H1 (cell line): Measurements from ENCODE around the gene ARHGEF10L. TPM values are rescaled to one million over a fixed set of nuclear protein-coding genes. Genes with fewer than 3 reads are reported as not detected.

Source experiments
- CTCF ChIA-PET: fragments of 300-600 bp; sonication (Branson Sonifier 250); formaldehyde crosslinking; loops from one replicate; lab custom pipeline; 2021; ENCODE audit not compliant: partially characterized antibody; lab: Charles Lee
- POLR2A ChIA-PET: fragments of 300-600 bp; sonication (Branson Sonifier 250); formaldehyde crosslinking; loops from one replicate; lab custom pipeline; 2021; ENCODE audit warnings: inconsistent platforms; ENCODE audit not compliant: partially characterized antibody; lab: Charles Lee
- DNase-seq, 2 experiments: peaks; one replicate each; pipeline versions ENCODE4 v3.0.0 to v3.0.0-alpha.2; 2010 to 2022; ENCODE audit warnings: low spot score in 2 of 2, low read depth in 1 of 2, mixed read lengths in 1 of 2
- FAIRE-seq: peaks from 2 replicates; lab custom pipeline; 2011; peaks lifted over from hg19 to GRCh38; lab: Jason Lieb, UNC
- H2AFZ ChIP-seq: 2 replicates; pipeline ENCODE4 v1.8.1; 2012; ENCODE audit warnings: low read length, inconsistent platforms
- H2AK5ac ChIP-seq: 2 replicates; pipeline ENCODE4 v1.6.1; 2013; ENCODE audit warnings: low read depth, low read length
- H2BK120ac ChIP-seq: replicated peaks from 2 replicates; pipeline ENCODE3; 2013; ENCODE audit warnings: low read depth, low read length, inconsistent platforms
- H2BK12ac ChIP-seq: 2 replicates; pipeline ENCODE4 v1.6.1; 2013; ENCODE audit warnings: low read depth, low read length
- H2BK15ac ChIP-seq: 2 replicates; pipeline ENCODE4 v1.6.1; 2013; ENCODE audit warnings: low read length
- H2BK20ac ChIP-seq: 2 replicates; pipeline ENCODE4 v1.6.1; 2013; ENCODE audit warnings: low read length
- H2BK5ac ChIP-seq: 2 replicates; pipeline ENCODE4 v1.6.1; 2013; ENCODE audit warnings: low read depth, low read length
- H3K14ac ChIP-seq: 2 replicates; pipeline ENCODE4 v1.6.1; 2013; ENCODE audit warnings: inconsistent platforms; ENCODE audit not compliant: insufficient read length
- H3K18ac ChIP-seq: 2 replicates; pipeline ENCODE4 v1.6.1; 2013; ENCODE audit warnings: low read length; ENCODE audit errors: extremely low read depth
- H3K23ac ChIP-seq: 2 replicates; pipeline ENCODE4 v1.6.1; 2013; ENCODE audit warnings: inconsistent platforms; ENCODE audit not compliant: insufficient read length
- H3K23me2 ChIP-seq: 2 replicates; pipeline ENCODE4 v1.6.1; 2013; ENCODE audit warnings: low read depth, low read length
- H3K27ac ChIP-seq: 2 replicates; pipeline ENCODE4 v1.6.1; 2011; ENCODE audit warnings: low read depth, low read length, inconsistent platforms
- H3K27me3 ChIP-seq, 4 experiments: replicated peaks in 1 of 4; 1 replicate in 1 of 4; 2 replicates in 3 of 4; pipeline versions ENCODE4 v1.6.1 to v1.8.1; 2011 to 2013; ENCODE audit warnings: low read length in 3 of 4, mild to moderate bottlenecking in 3 of 4, inconsistent platforms in 2 of 4, mixed read lengths in 2 of 4, moderate library complexity in 1 of 4; ENCODE audit not compliant: control insufficient read depth in 3 of 4, insufficient read depth in 3 of 4; ENCODE audit errors: extremely low read depth in 1 of 4
- H3K36me3 ChIP-seq, 4 experiments: 2 replicates each; pipeline versions ENCODE4 v1.6.1 to v1.8.1; 2011 to 2013; ENCODE audit warnings: mild to moderate bottlenecking in 4 of 4, low read length in 3 of 4, moderate library complexity in 2 of 4, control low read depth in 1 of 4, inconsistent platforms in 1 of 4; ENCODE audit not compliant: insufficient read depth in 4 of 4, control insufficient read depth in 2 of 4
- H3K4ac ChIP-seq: replicated peaks from 2 replicates; pipeline ENCODE3; 2013; ENCODE audit warnings: low read length, low read depth, mixed read lengths, inconsistent platforms; ENCODE audit not compliant: insufficient read length
- H3K4me1 ChIP-seq, 4 experiments: replicated peaks in 1 of 4; 1 replicate in 1 of 4; 2 replicates in 3 of 4; pipeline versions ENCODE4 v1.6.1 to v1.8.1; 2011 to 2013; ENCODE audit warnings: low read length in 3 of 4, inconsistent platforms in 2 of 4, mixed read lengths in 1 of 4; ENCODE audit not compliant: insufficient read depth in 4 of 4, control insufficient read depth in 3 of 4
- H3K4me2 ChIP-seq, 2 experiments: 2 replicates each; pipeline versions ENCODE4 v1.6.1 to v1.8.1; 2011 to 2013; ENCODE audit warnings: low read depth in 2 of 2, low read length in 2 of 2, control low read depth in 1 of 2, inconsistent platforms in 1 of 2, mild to moderate bottlenecking in 1 of 2; ENCODE audit not compliant: insufficient read depth in 1 of 2
- H3K4me3 ChIP-seq, 4 experiments: fragments of 200-600, 300-600 bp in 1 of 4; sonication (generic), shearing (Covaris generic), sonication (Bioruptor Twin) in 1 of 4; 2 replicates each; pipeline versions ENCODE4 v1.5.1 to v1.8.1; 2011 to 2016; ENCODE audit warnings: low read length in 4 of 4, low read depth in 3 of 4, control low read depth in 2 of 4, inconsistent platforms in 2 of 4, mild to moderate bottlenecking in 2 of 4, mixed read lengths in 1 of 4, moderate library complexity in 1 of 4; ENCODE audit not compliant: insufficient read depth in 2 of 4; ENCODE audit errors: extremely low read depth in 1 of 4
- H3K56ac ChIP-seq: replicated peaks from 2 replicates; pipeline ENCODE3; 2013; ENCODE audit warnings: low read depth, mild to moderate bottlenecking, mixed read lengths, low read length, inconsistent platforms; ENCODE audit not compliant: insufficient read length
- H3K79me1 ChIP-seq: 2 replicates; pipeline ENCODE4 v1.6.1; 2013; ENCODE audit warnings: low read depth, low read length, control low read depth
- H3K79me2 ChIP-seq, 2 experiments: 2 replicates each; pipeline versions ENCODE4 v1.6.1 to v1.8.1; 2012 to 2013; ENCODE audit warnings: low read length in 2 of 2, mild to moderate bottlenecking in 2 of 2, inconsistent platforms in 1 of 2; ENCODE audit not compliant: insufficient read depth in 2 of 2, control insufficient read depth in 1 of 2
- H3K9ac ChIP-seq, 4 experiments: replicated peaks in 1 of 4; 1 replicate in 1 of 4; 2 replicates in 3 of 4; pipeline versions ENCODE4 v1.6.1 to v1.8.1; 2011 to 2013; ENCODE audit warnings: low read depth in 3 of 4, low read length in 3 of 4, control low read depth in 2 of 4, mild to moderate bottlenecking in 2 of 4, moderate library complexity in 2 of 4, inconsistent platforms in 1 of 4; ENCODE audit errors: extremely low read depth in 1 of 4
- H3K9me3 ChIP-seq, 2 experiments: 2 replicates each; pipeline versions ENCODE4 v1.6.1 to v1.8.1; 2012 to 2013; ENCODE audit warnings: mild to moderate bottlenecking in 2 of 2, moderate library complexity in 2 of 2, control low read depth in 1 of 2, inconsistent platforms in 1 of 2, low read depth in 1 of 2, low read length in 1 of 2, mixed read lengths in 1 of 2; ENCODE audit not compliant: insufficient read depth in 2 of 2
- H4K20me1 ChIP-seq, 2 experiments: replicated peaks in 1 of 2; 2 replicates each; pipeline versions ENCODE3 to v1.8.1; 2011 to 2013; ENCODE audit warnings: inconsistent platforms in 2 of 2, low read length in 2 of 2, mild to moderate bottlenecking in 1 of 2; ENCODE audit not compliant: insufficient read depth in 2 of 2, control insufficient read depth in 1 of 2
- H4K5ac ChIP-seq: 2 replicates; pipeline ENCODE4 v1.6.1; 2013; ENCODE audit warnings: low read length, low read depth, mixed read lengths, inconsistent platforms; ENCODE audit not compliant: insufficient read length
- H4K8ac ChIP-seq: 2 replicates; pipeline ENCODE4 v1.8.0; 2013; ENCODE audit warnings: mild to moderate bottlenecking, moderate library complexity, low read length, inconsistent platforms; ENCODE audit not compliant: insufficient read depth; ENCODE audit errors: extremely low read depth
- H4K91ac ChIP-seq: replicated peaks from 2 replicates; pipeline ENCODE3; 2013; ENCODE audit warnings: low read length, mixed read lengths, inconsistent platforms; ENCODE audit not compliant: insufficient read length
- BRCA1 ChIP-seq: IDR thresholded peaks from 2 replicates; pipeline ENCODE4 v1.6.1; 2012; ENCODE audit warnings: low read depth, low read length, improper control_type of control experiment
- CEBPB ChIP-seq: IDR thresholded peaks from 2 replicates; pipeline ENCODE4 v1.6.1; 2012; ENCODE audit warnings: low read depth, low read length
- RFX5 ChIP-seq: IDR thresholded peaks from 2 replicates; pipeline ENCODE4 v1.6.1; 2011; ENCODE audit warnings: low read depth, low read length, improper control_type of control experiment, borderline replicate concordance
- SIX5 ChIP-seq: IDR thresholded peaks from 2 replicates; pipeline ENCODE4 v1.6.1; 2011; ENCODE audit warnings: mild to moderate bottlenecking, low read depth, low read length
- TAF1 ChIP-seq: IDR thresholded peaks from 2 replicates; pipeline ENCODE4 v1.6.1; 2011; ENCODE audit warnings: mild to moderate bottlenecking, low read depth, low read length
- TBP ChIP-seq: IDR thresholded peaks from 2 replicates; pipeline ENCODE4 v1.6.1; 2011; ENCODE audit warnings: low read depth, low read length, improper control_type of control experiment
- TCF12 ChIP-seq: IDR thresholded peaks from 2 replicates; pipeline ENCODE4 v1.6.1; 2011; ENCODE audit warnings: low read depth, mild to moderate bottlenecking, low read length
- WGBS, 2 experiments: shearing (Covaris generic) in 1 of 2; methylation state at CpG; one replicate each; pipeline versions ENCODE4 v1.1.6 to v1.1.7; 2013 to 2015; ENCODE audit warnings: low lambda C conversion rate in 2 of 2, mixed read lengths in 2 of 2, inconsistent platforms in 1 of 2, low coverage in 1 of 2, missing lambda C conversion rate in 1 of 2; ENCODE audit not compliant: insufficient replicate concordance in 2 of 2, insufficient coverage in 1 of 2, insufficient read length in 1 of 2; ENCODE audit errors: extremely low coverage in 1 of 2, missing lambda C conversion rate in 1 of 2; 5-methylcytosine and 5-hydroxymethylcytosine counted together
- polyA plus RNA-seq, 7 experiments: library from polyadenylated mRNA; depleted of rRNA in 3 of 7; stranded (reverse) in 5 of 7; unstranded in 2 of 7; fragments of >200 nt in 5 of 7; fragments of 200-250 nt in 2 of 7; gene quantifications; 1 replicate in 5 of 7; 2 replicates in 1 of 7; 4 replicates in 1 of 7; pipeline versions ENCODE4 v1.2.1 to v1.2.3, GENCODE V29; 2011 to 2013; ENCODE audit warnings: missing spikeins in 2 of 7, mixed read lengths in 2 of 7
- total RNA-seq: library from RNA; stranded (reverse); fragmentation: NEBNext Ultra II Directional; extraction: Animal tissue kit (Norgen Biotek cat#: 25700); gene quantifications from 2 replicates; pipeline ENCODE4 v1.2.1, GENCODE V29; 2021
- TF ChIP-seq, protein P1 (sequence below): IDR thresholded peaks from 2 replicates; pipeline ENCODE4 v1.6.1; 2012; ENCODE audit warnings: inconsistent platforms

ARHGEF10L gene
- total and polyA plus RNA-seq, 2 of the 8 experiments (the other 6 are each of a cell fraction or from before 2014, with no cell fraction given), result 33.6 to 39.6 TPM

DNA sequence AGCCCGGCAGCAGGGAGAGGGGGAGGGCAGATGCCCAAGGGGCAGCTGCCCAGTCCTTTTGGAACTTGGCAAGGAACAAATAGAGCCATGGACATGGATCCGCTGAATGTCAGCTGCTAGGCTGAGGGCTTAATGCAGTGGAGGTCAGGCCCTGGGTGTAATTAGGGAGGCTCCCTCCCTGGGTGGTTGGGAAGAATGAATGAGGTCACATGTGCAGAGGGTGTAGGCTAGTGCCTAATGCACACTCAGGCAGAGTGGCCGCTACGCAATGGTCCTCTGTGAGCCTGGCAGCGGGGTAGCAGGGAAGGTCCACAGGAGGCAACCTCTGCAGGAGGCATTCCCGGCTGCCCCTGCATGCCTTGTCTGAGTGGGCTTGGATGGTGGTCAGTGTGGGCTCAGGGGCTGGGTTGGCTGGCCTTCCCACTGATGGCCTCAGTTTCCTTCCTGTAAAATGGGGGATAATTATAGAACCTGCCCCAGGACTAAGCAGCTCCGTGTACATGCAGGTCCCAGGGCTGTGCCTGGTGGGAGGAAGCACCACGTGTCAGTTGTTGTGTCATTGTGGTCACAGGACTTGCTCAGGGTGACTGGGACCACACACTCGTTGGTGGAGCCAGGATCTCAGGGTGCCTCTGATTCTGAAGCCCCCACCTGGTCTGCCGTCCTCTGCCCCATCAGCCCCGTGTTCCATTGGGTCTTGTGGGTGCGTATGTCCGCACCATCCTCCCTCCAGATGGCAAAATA, 134.0 kb downstream of the ARHGEF10L start:
- no peak overlapping the region for H3K4ac ChIP-seq
- no peak overlapping the region for H2BK120ac ChIP-seq
- H3K9me3 ChIP-seq, result no peaks in the 10 kb centered on the region
- no peak overlapping the region for H4K8ac ChIP-seq
- WGBS, 2 experiments, result 91% methylated on average over 13 of the region's 13 CpGs; no CpG with 5 or more reads in 1 of the 2 experiments
- ChIA-PET CTCF (interaction anchor here (0.6 to 3.3 kb wide), 6 partner anchors 9 to 171 kb away, joined by 3 to 12 read pairs (median 8); no protein-coding TSS in a partner anchor), POLR2A (interaction anchor here (1.1 kb wide), 1 partner anchor 21 kb away, joined by 3 read pairs; no protein-coding TSS in a partner anchor)
- no peak overlapping the region for H3K14ac ChIP-seq
- peak overlapping the region; percentile 66; the same call in 1 of the 2 replicates for H2BK5ac ChIP-seq
- H3K27me3 ChIP-seq, result no peaks in the 10 kb centered on the region
- peaks cover 8 to 17% of the 10 kb centered on the region in 2 experiments for H4K20me1 ChIP-seq
- H2AK5ac ChIP-seq, result peak overlapping the region; percentile 39; the same call in 1 of the 2 replicates
- H3K79me1 ChIP-seq, result peaks cover 7% of the 10 kb centered on the region
- no peak overlapping the region for H3K4me3 ChIP-seq
- no peak overlapping the region for H4K91ac ChIP-seq
- no peak overlapping the region; the same call in 1 of the 2 replicates for H3K18ac ChIP-seq
- no peaks in the 10 kb centered on the region; the same call in 1 of the 2 replicates for H3K23me2 ChIP-seq
- H3K36me3 ChIP-seq, result 0 out of 8 replicates have a peak, but pooled peaks cover 0 to 2% (median 0%) of the 10 kb centered on the region in 4 experiments
- H2BK15ac ChIP-seq, result no peak overlapping the region
- DNase-seq, result no peak
- no peak for TF ChIP-seq TBP
- no peak for TF ChIP-seq RFX5
- no peak for TF ChIP-seq BRCA1
- no peak for TF ChIP-seq CEBPB
- TF ChIP-seq, protein P1, sequence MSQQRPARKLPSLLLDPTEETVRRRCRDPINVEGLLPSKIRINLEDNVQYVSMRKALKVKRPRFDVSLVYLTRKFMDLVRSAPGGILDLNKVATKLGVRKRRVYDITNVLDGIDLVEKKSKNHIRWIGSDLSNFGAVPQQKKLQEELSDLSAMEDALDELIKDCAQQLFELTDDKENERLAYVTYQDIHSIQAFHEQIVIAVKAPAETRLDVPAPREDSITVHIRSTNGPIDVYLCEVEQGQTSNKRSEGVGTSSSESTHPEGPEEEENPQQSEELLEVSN, result no peak
- TF ChIP-seq SIX5, result no peak
- TF ChIP-seq TCF12, result no peak
- no peak for TF ChIP-seq TAF1
- TF ChIP-seq, all 59 proteins: peak for 0
- no peak overlapping the region for H2BK12ac ChIP-seq
- H3K4me1 ChIP-seq, result peaks cover 0 to 15% (median 7%) of the 10 kb centered on the region in 4 experiments; a peak in 5 of 7 replicates
- H3K56ac ChIP-seq, result no peak overlapping the region
- no peak overlapping the region for H3K4me2 ChIP-seq
- H2BK20ac ChIP-seq, result no peak overlapping the region
- no peak for FAIRE-seq
- H3K27ac ChIP-seq, result no peak overlapping the region
- H3K9ac ChIP-seq, result 0 out of 7 replicates have a peak overlapping the region, but pooled peaks of 1 of the 4 experiments have one; percentile 24
- H3K79me2 ChIP-seq, result no peaks in the 10 kb centered on the region; a peak in 1 of 4 replicates
- no peak overlapping the region for H2AFZ ChIP-seq
- no peak overlapping the region for H3K23ac ChIP-seq
- H4K5ac ChIP-seq, result no peak overlapping the region
